Activated CD4-positive, alpha-beta T cell treated with anti-CD3 and anti-CD28 coated beads, Interleukin-2, amount 50 U/mL, for 24 hours (primary cell): ENCODE results near the gene CHID1.
A peak's percentile ranks its signal among the peaks of the same experiment; 100 is the strongest.

ENCODE experiments used
- DNase-seq, 2 donors: peaks; one replicate each; pipeline ENCODE4 v3.0.0-alpha.2; 2020; ENCODE audit warnings: low read depth in 1 of 2, low spot score in 1 of 2

CHID1 gene

GRCh38 chr11:825366-826226 is 85.0 kb downstream of the CHID1 start:
- DNase-seq, result no peak

- no peak for DNase-seq
Measured at GRCh38 chr11:824942-825341, 85.7 kb downstream of the CHID1 start.

- no peak for DNase-seq
Measured at GRCh38 chr11:824292-824880, 86.2 kb downstream of the CHID1 start.

- DNase-seq, result no peak
Measured at GRCh38 chr11:823441-824291, 86.9 kb downstream of the CHID1 start.

GRCh38 chr11:821512-822371 is 88.9 kb downstream of the CHID1 start:
- no peak for DNase-seq

GRCh38 chr11:820655-821511 is 89.7 kb downstream of the CHID1 start:
- no peak for DNase-seq

GRCh38 chr11:819943-820649 is 90.5 kb downstream of the CHID1 start:
- DNase-seq, result peak; percentile 74 to 87

- peak; percentile 83 to 86 for DNase-seq
Measured at GRCh38 chr11:819129-819931, 91.3 kb downstream of the CHID1 start.

GRCh38 chr11:818396-819128 is 92.0 kb downstream of the CHID1 start, which contains the start of gene PNPLA2:
PNPLA2 (plus strand) TSS chr11:818914; CDS start chr11:819719, 805 bp downstream.
- DNase-seq, result no peak
